Activated CD8-positive, alpha-beta memory T cell treated with anti-CD3 and anti-CD28 coated beads for 24 hours (primary cell): ENCODE data around the gene CXCL16.
A peak's percentile ranks its signal among the peaks of the same experiment; 100 is the strongest.

ENCODE experiments used
- DNase-seq: peaks from one replicate; pipeline ENCODE4 v3.0.0-alpha.2; 2020

CXCL16 gene

GRCh38 chr17:4739122-4740024 lies at the start of gene CXCL16, which contains the start of gene ZMYND15:
CXCL16 (minus strand) TSS chr17:4739928; CDS start chr17:4739339, 589 bp downstream.
ZMYND15 (plus strand) TSS chr17:4739833; CDS start chr17:4740549, 716 bp downstream.
- peak; percentile 76 for DNase-seq

GRCh38 chr17:4788807-4789700 lies 49.3 kb upstream of the CXCL16 start, which contains the start of gene GLTPD2:
GLTPD2 (plus strand) TSS chr17:4788964; CDS start chr17:4789012, 48 bp downstream.
- no peak for DNase-seq

- DNase-seq, result no peak
Measured at GRCh38 chr17:4788159-4788806, 48.6 kb upstream of the CXCL16 start.

GRCh38 chr17:4786516-4786915 lies 46.8 kb upstream of the CXCL16 start:
- no peak for DNase-seq

GRCh38 chr17:4786106-4786511 lies 46.4 kb upstream of the CXCL16 start, which contains the start of gene VMO1:
VMO1 (minus strand) TSS chr17:4786364; CDS start chr17:4786352, 12 bp downstream.
- no peak for DNase-seq

- DNase-seq, result peak; percentile 62
Measured at GRCh38 chr17:4785311-4786105, 45.8 kb upstream of the CXCL16 start.

- no peak for DNase-seq
Measured at GRCh38 chr17:4782652-4783051, 42.9 kb upstream of the CXCL16 start.

GRCh38 chr17:4780325-4780955 lies 40.7 kb upstream of the CXCL16 start:
- DNase-seq, result no peak

GRCh38 chr17:4777969-4778760 lies 38.4 kb upstream of the CXCL16 start:
- DNase-seq, result no peak

GRCh38 chr17:4772235-4772613 lies 32.5 kb upstream of the CXCL16 start:
- DNase-seq, result no peak

GRCh38 chr17:4771519-4772234 lies 31.9 kb upstream of the CXCL16 start, which contains the start of gene TM4SF5:
TM4SF5 (plus strand) TSS chr17:4771886; CDS start chr17:4771923, 37 bp downstream.
- DNase-seq, result no peak

- no peak for DNase-seq
Measured at GRCh38 chr17:4769628-4770027, 29.9 kb upstream of the CXCL16 start.

GRCh38 chr17:4768298-4768697 lies 28.6 kb upstream of the CXCL16 start:
- DNase-seq, result no peak

- no peak for DNase-seq
Measured at GRCh38 chr17:4766723-4767122, 27.0 kb upstream of the CXCL16 start.

GRCh38 chr17:4766201-4766600 lies 26.5 kb upstream of the CXCL16 start:
- DNase-seq, result no peak

GRCh38 chr17:4764595-4764994 lies 24.9 kb upstream of the CXCL16 start:
- no peak for DNase-seq

- no peak for DNase-seq
Measured at GRCh38 chr17:4759776-4760236, 20.1 kb upstream of the CXCL16 start.

GRCh38 chr17:4753392-4753791 lies 13.7 kb upstream of the CXCL16 start:
- no peak for DNase-seq

GRCh38 chr17:4751932-4752331 lies 12.2 kb upstream of the CXCL16 start:
- no peak for DNase-seq

- DNase-seq, result no peak
Measured at GRCh38 chr17:4750606-4751005, 10.9 kb upstream of the CXCL16 start.
